ENCODE measurements around the gene TMEM63A.

DNA sequence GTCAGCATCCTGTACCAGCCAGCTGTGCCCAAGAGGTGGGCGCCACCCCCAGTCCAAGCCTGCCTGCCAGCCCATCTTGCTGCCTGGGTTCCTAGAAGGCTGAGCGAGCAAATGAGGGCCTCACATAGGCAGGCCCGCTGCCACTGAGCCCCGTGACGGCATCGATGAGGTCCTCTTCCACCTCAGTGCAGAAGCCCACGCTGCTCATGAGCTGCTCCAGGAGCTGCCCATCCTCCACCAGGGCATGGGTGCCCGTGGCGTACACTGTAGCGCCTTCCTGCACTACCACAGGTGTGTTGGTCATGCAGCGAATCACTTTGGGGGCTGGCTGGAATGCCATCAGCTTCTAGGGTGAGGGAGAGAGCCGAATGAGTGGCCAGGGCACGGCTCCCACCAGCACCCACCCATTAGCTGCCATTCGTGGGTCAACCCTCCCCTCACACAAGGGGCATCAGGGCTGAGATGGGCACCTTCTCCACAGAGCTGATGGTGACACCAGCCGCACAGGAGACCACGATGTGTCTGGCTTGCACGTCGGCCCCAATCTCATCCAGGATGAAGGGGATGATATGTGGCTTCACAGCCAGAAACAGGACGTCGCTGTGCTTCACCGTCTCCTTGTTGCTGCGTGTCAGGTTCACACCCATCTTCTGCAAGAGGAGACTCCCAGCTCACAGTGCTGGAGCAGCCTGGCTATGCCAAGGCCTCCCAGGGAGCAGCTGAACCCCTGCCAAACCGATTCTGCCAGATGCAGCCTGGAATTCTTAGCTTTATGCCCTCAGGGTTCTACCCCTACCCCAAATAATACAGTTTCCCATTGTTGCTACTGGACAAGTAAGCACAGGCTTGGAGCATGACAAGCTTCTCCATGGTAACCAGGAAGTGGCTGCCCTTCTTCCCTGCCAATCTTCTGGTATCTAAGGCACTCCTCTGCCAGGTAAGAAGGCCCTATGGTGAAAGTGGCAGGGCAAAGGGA, 39.8 kb upstream of the TMEM63A start:
- TF ChIP-seq POLR2A (IDR thresholded peaks at IDR 0.05): no peak
- TF ChIP-seq, protein P1, sequence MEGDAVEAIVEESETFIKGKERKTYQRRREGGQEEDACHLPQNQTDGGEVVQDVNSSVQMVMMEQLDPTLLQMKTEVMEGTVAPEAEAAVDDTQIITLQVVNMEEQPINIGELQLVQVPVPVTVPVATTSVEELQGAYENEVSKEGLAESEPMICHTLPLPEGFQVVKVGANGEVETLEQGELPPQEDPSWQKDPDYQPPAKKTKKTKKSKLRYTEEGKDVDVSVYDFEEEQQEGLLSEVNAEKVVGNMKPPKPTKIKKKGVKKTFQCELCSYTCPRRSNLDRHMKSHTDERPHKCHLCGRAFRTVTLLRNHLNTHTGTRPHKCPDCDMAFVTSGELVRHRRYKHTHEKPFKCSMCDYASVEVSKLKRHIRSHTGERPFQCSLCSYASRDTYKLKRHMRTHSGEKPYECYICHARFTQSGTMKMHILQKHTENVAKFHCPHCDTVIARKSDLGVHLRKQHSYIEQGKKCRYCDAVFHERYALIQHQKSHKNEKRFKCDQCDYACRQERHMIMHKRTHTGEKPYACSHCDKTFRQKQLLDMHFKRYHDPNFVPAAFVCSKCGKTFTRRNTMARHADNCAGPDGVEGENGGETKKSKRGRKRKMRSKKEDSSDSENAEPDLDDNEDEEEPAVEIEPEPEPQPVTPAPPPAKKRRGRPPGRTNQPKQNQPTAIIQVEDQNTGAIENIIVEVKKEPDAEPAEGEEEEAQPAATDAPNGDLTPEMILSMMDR (IDR thresholded peaks at IDR 0.05): no peak

All from heart left ventricle (tissue), 13 donors.